Melanocyte of skin (primary cell): Measurements from ENCODE around the gene ZNF426. TPM values are rescaled to one million over a fixed set of nuclear protein-coding genes. Genes with fewer than 3 reads are reported as not detected.

Experiments
- total RNA-seq, 2 donors: library from RNA; depleted of rRNA; stranded (reverse); fragments of >200 nt; gene quantifications; 2 replicates each; pipeline ENCODE4 v1.2.3, GENCODE V29; 2012

Gene ZNF426
- 10 to 100 TPM; 13.7 to 15.8 TPM for total RNA-seq

DNA sequence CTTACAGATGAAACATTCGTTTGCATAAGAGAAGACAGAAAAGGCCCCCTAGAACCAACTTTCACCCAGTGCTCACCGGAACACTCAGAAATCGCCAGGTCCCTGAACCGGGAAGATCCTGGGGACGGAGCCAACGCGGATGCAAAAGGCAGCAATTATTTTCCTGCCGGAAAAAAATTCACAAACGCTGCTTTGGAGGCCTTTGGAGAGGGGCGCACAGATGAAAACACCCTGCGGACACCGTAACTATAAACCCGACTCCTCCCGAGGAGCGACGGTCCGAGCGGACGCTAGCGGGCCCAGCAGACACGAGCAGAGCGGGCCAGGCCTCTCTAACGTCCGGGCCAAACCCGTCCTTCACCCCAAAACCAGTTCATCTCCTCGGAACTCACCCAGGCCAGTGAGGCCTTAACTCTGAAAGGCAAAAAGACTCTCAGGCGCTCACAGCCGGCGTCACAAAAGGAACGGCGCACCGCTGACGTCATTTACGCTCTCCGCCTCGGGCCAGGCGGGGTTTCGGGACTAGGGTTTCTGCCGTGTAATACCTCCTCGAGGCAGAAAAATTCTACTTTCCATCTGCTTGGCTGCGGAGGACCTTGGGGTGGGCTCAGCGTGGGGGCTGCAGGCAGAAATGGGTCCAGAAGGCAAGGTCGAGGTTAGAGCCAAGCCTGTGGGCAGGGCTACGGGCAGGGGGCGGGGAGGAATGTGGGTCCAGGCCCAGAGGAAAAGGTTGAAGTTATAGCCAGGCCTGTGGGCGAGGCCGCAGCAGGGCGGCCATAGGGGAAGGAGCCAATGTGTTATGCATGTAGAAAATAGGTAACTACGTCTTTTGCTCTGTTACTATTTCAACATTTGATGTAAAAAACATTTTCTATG lies at the start of gene ZNF426:
ZNF426 (minus strand) TSS at position 463 of the 876 bp plus-strand sequence. CDS start 2,413 bp downstream, outside the sequence.

DNA sequence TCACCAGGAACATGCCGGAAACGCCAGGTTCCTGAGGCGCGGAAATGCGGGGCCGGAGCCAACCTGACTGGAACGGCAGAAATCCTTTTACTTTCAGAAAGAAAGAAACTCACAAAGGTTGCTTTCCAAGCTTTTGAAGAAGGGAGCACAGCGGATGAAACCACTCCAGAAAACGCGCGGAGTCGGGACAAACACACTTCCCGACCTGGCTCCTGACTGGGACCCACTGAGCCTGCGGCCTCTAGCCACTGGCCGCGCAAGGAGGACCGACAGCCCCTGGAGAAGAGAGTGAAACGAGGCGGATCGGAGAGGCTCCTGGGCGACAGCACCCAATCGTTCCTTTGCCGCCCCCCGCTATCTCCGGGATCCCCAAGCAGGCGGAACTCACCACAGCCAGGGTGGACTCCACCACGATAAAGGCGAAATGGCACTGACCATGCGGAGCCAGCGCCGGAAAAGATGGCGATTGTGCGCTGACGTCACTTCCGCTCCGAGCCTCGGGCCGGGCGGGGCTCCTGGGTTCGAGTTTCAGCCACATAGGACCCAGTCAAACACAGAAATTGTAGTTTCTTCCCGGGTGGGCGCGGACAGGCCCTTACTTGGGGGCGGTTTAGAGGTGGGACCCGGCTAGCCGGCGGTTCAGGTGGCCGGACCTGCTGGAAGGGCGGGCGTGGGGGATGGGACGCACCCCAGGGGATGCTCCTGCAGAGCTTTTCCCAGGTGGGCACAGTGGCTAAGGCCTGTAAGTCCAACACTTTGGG lies 45.8 kb upstream of the ZNF426 start, which contains the start of gene ZNF121:
ZNF121 (minus strand) TSS at position 432 of the 761 bp plus-strand sequence. CDS start 16,407 bp downstream, outside the sequence.

DNA sequence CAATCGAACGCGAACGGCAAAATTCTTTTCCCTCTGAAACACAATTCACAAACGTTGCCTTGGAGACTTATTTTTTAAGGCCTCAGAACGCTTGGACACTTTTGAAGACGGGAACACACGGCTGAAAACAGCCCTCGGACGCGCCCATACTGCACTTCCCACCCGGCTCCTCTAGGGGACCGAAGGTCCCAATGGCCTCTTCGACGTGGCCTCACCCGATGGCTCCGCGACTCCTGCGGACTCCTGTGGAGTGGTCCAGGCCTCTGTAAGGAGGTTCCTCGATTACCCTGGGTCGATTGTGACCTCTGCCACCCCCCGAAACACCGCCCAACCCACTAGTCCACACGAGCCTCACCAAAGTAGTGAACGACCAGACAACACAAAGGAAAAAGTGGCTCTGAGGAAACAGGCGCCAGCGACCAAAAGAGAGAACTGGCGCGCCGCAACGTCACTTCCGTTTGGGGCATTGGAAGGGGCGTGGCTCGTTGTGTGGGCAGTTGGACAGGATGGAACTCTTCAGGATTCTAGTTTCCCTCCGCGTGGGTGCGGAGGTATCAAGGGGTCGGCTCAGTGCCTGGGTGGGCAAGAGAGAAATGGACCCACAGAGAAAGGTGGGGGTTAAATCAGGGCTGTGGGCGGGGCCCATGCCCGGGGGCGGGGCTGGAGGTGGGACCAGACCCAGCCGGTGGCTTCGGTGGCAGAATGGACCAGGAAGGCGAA lies 40.1 kb downstream of the ZNF426 start, which contains the start of gene ZNF560:
ZNF560 (minus strand) TSS at position 434 of the 720 bp plus-strand sequence. CDS start 23,303 bp downstream, outside the sequence.

Other genes starting within 250 kb of the ZNF426 start
- 1 to 10 TPM; 5.3 to 7.2 TPM for gene ZNF699, start 228.8 kb downstream of the ZNF426 start, total RNA-seq
- 10 to 100 TPM in 1 of 2 donors, 1 to 10 TPM in 1; 8.3 to 11.0 TPM for gene ZNF559, start 214.5 kb downstream of the ZNF426 start, total RNA-seq
- gene ZNF177, start 175.6 kb downstream of the ZNF426 start, total RNA-seq: 1 to 10 TPM in 1 of 2 donors, under 1 TPM in 1; 0.33 to 1.0 TPM
- gene ZNF266, start 103.1 kb downstream of the ZNF426 start, total RNA-seq: 10 to 100 TPM in 1 of 2 donors, 1 to 10 TPM in 1; 9.3 to 10.3 TPM
- gene ZNF560, start 40.0 kb downstream of the ZNF426 start, total RNA-seq: 1 to 10 TPM in 1 of 2 donors, not detected in 1; 1.7 TPM
- 10 to 100 TPM; 32.3 to 53.3 TPM for gene ZNF121, start 45.9 kb upstream of the ZNF426 start, total RNA-seq
- gene ZNF561, start 82.6 kb upstream of the ZNF426 start, total RNA-seq: 10 to 100 TPM; 25.6 to 39.9 TPM
- 10 to 100 TPM; 27.9 to 29.0 TPM for gene ZNF562, start 136.5 kb upstream of the ZNF426 start, total RNA-seq
- gene ZNF846, start 230.1 kb upstream of the ZNF426 start, total RNA-seq: 1 to 10 TPM; 3.3 to 7.6 TPM